HepG2 (cell line): Measurements from ENCODE around the gene TUBGCP6. TPM values are rescaled to one million over a fixed set of nuclear protein-coding genes. Genes with fewer than 3 reads are reported as not detected.

ENCODE experiments used
- ATAC-seq: fragments of 200-7000 bp; cut with Tn5 transposase; 3 replicates; pipeline ENCODE4 v1.9.1; 2020; ENCODE audit warnings: mild to moderate bottlenecking, moderate library complexity
- BruUV-seq: library from RNA; stranded (reverse); fragments of 400-500 nt; replicated peaks from 2 replicates; lab custom pipeline; 2021; lab: Mats Ljungman, UMichigan
- CTCF ChIA-PET: fragments of 300-600 bp; formaldehyde crosslinking; extraction: SDS; loops from one replicate; lab custom pipeline; 2021; ENCODE audit warnings: low total read pairs, inconsistent platforms, low intra/inter-chr PET ratio; lab: Yijun Ruan, JAX
- POLR2A ChIA-PET: fragments of 350-600 bp; sonication (Branson Sonifier 250); formaldehyde crosslinking; loops from one replicate; lab custom pipeline; 2020; ENCODE audit warnings: antibody characterized with exemption, inconsistent platforms; lab: Yijun Ruan, JAX
- DNase-seq: peaks from one replicate; pipeline ENCODE4 v3.0.0-alpha.2; 2015; ENCODE audit warnings: low spot score
- FAIRE-seq: peaks from 3 replicates; lab custom pipeline; 2011; peaks lifted over from hg19 to GRCh38; lab: Jason Lieb, UNC
- H2AFZ ChIP-seq: one replicate; pipeline ENCODE4 v1.6.1; 2011; ENCODE audit warnings: low read length, inconsistent platforms
- H3K27ac ChIP-seq: fragments of 300-600 bp; 3 replicates; pipeline ENCODE4 v1.8.0; 2011; ENCODE audit warnings: mixed run types, mild to moderate bottlenecking, mixed read lengths, low read length, inconsistent platforms; ENCODE audit not compliant: insufficient read depth; ENCODE audit errors: extremely low read length
- H3K27me3 ChIP-seq, 2 experiments: fragments of 200-600 bp in 1 of 2; 2 replicates in 1 of 2; 3 replicates in 1 of 2; pipeline versions ENCODE4 v1.6.0 to v1.8.0; 2011; ENCODE audit warnings: low read length in 2 of 2, mild to moderate bottlenecking in 2 of 2, moderate library complexity in 2 of 2, inconsistent platforms in 1 of 2; ENCODE audit not compliant: insufficient read depth in 2 of 2, control insufficient read depth in 1 of 2
- H3K36me3 ChIP-seq, 2 experiments: fragments of 200-600 bp in 1 of 2; replicated peaks in 1 of 2; 2 replicates in 1 of 2; 3 replicates in 1 of 2; pipeline versions ENCODE4 v1.5.1 to v1.8.0; 2011; ENCODE audit warnings: low read length in 2 of 2, inconsistent platforms in 1 of 2; ENCODE audit not compliant: insufficient read depth in 2 of 2, control insufficient read depth in 1 of 2
- H3K4me1 ChIP-seq: 2 replicates; pipeline ENCODE4 v1.5.1; 2012; ENCODE audit warnings: low read length, inconsistent platforms; ENCODE audit not compliant: insufficient read depth
- H3K4me2 ChIP-seq: 2 replicates; pipeline ENCODE4 v1.6.0; 2011; ENCODE audit warnings: low read depth, low read length, inconsistent platforms
- H3K4me3 ChIP-seq, 3 experiments: fragments of 200-600 bp in 1 of 3; sonication (generic), shearing (Covaris generic) in 1 of 3; replicated peaks in 1 of 3; 2 replicates each; pipeline ENCODE4 v1.5.1; 2011 to 2016; ENCODE audit warnings: low read length in 3 of 3, inconsistent platforms in 2 of 3, low read depth in 2 of 3, mild to moderate bottlenecking in 2 of 3, control low read depth in 1 of 3, mixed read lengths in 1 of 3; ENCODE audit not compliant: insufficient read depth in 1 of 3
- H3K79me2 ChIP-seq: one replicate; pipeline ENCODE4 v1.6.1; 2011; ENCODE audit warnings: low read length, inconsistent platforms; ENCODE audit not compliant: insufficient read depth
- H3K9ac ChIP-seq: 2 replicates; pipeline ENCODE4 v1.6.0; 2011; ENCODE audit warnings: mild to moderate bottlenecking, low read depth, low read length, inconsistent platforms; ENCODE audit not compliant: insufficient read depth
- H3K9me3 ChIP-seq: 2 replicates; pipeline ENCODE4 v1.5.1; 2012; ENCODE audit warnings: mild to moderate bottlenecking, low read length
- H4K20me1 ChIP-seq: 2 replicates; pipeline ENCODE4 v1.6.0; 2011; ENCODE audit warnings: inconsistent platforms, mild to moderate bottlenecking, low read length, moderate library complexity; ENCODE audit not compliant: insufficient read depth
- AGO2 ChIP-seq: fragments of 200-400 bp; formaldehyde crosslinking; optimal IDR thresholded peaks from 2 replicates; pipeline ENCODE3; 2017; ENCODE audit warnings: mild to moderate bottlenecking, low read depth, low read length, moderate library complexity
- AHR ChIP-seq: IDR thresholded peaks from 2 replicates; pipeline ENCODE4 v1.6.1; 2018; ENCODE audit warnings: missing genetic modification reagents, missing compliant biosample characterization
- GRHL1 ChIP-seq: sonication (generic); formaldehyde crosslinking; conservative IDR thresholded peaks from 2 replicates; pipeline ENCODE4 v1.8.0; 2022; ENCODE audit warnings: missing genetic modification reagents
- MIER3 ChIP-seq: IDR thresholded peaks from 2 replicates; pipeline ENCODE4 v1.6.1; 2016; ENCODE audit warnings: missing compliant biosample characterization, borderline replicate concordance
- REST ChIP-seq, 2 experiments: IDR thresholded peaks; 2 replicates each; pipeline ENCODE4 v1.6.1; 2011 to 2012; ENCODE audit warnings: low read length in 2 of 2, borderline replicate concordance in 1 of 2, low read depth in 1 of 2, mild to moderate bottlenecking in 1 of 2, moderate library complexity in 1 of 2
- SIN3A ChIP-seq: IDR thresholded peaks from 2 replicates; pipeline ENCODE4 v1.6.1; 2011; ENCODE audit warnings: low read depth, mild to moderate bottlenecking, control low read depth, low read length, borderline replicate concordance
- ZBTB38 ChIP-seq: sonication (generic); formaldehyde crosslinking; IDR thresholded peaks from 2 replicates; pipeline ENCODE4 v1.5.1; 2020; ENCODE audit warnings: mild to moderate bottlenecking, missing genetic modification reagents
- ZFP36 ChIP-seq: fragments of 150-350 bp; IDR thresholded peaks from 2 replicates; pipeline ENCODE4 v1.6.1; 2018; ENCODE audit warnings: borderline replicate concordance, low read length, low read depth; ENCODE audit not compliant: partially characterized antibody
- ZNF337 ChIP-seq: sonication (generic); formaldehyde crosslinking; IDR thresholded peaks from 2 replicates; pipeline ENCODE4 v1.5.1; 2020; ENCODE audit warnings: missing genetic modification reagents, low read depth, mild to moderate bottlenecking, borderline replicate concordance
- WGBS: methylation state at CpG from one replicate; pipeline ENCODE4 v1.1.6; 2017; ENCODE audit warnings: low lambda C conversion rate; 5-methylcytosine and 5-hydroxymethylcytosine counted together
- in situ Hi-C: cut with HindIII; loops from 2 replicates; pipeline ENCODE4 v1.10.0; 2017; ENCODE audit warnings: low pct_unique_long_range_greater_than_20kb; ENCODE audit not compliant: extremely low pct_ligation_motif_present
- intact Hi-C: fragments of 100-400 bp; cut with micrococcal nuclease; formaldehyde crosslinking; loops from one replicate; pipeline ENCODE4 v1.10.0; 2022; ENCODE audit not compliant: unreplicated experiment
- polyA plus RNA-seq, 8 experiments: library from polyadenylated mRNA; depleted of rRNA in 3 of 8; stranded (reverse) in 7 of 8; unstranded in 1 of 8; fragments of >200 nt; fragmentation: Illumina TruSeq in 4 of 8; extraction: Trizol in 4 of 8; gene quantifications; 2 replicates each; pipeline versions ENCODE4 v1.2.1 to v1.2.3, GENCODE V29; 2011 to 2016; ENCODE audit warnings: low read depth in 4 of 8, missing spikeins in 1 of 8, mixed read lengths in 1 of 8; ENCODE audit not compliant: insufficient read depth in 1 of 8
- total RNA-seq, 5 experiments: library from RNA; depleted of rRNA; stranded (reverse); fragments of >200 nt; fragmentation: Illumina TruSeq; extraction: Trizol; gene quantifications; 2 replicates each; pipeline ENCODE4 v1.2.3, GENCODE V29; 2016; ENCODE audit warnings: low read depth in 1 of 5

TUBGCP6 gene
- total and polyA plus RNA-seq, 2 of the 13 experiments (the other 11 are each of a cell fraction or from before 2014, with no cell fraction given) = 14.6 to 15.7 TPM

GRCh38 chr22:50228366-50228765 lies 16.5 kb downstream of the TUBGCP6 start:
- no peak overlapping the region for H3K27ac ChIP-seq
- peak; percentile 22 for TF ChIP-seq AGO2
- no peak for TF ChIP-seq MIER3 (CRISPR knock-in tag)
- TF ChIP-seq AHR (CRISPR knock-in tag) = no peak
- no peaks in the 10 kb centered on the region for H3K27me3 ChIP-seq
- peaks cover 11% of the 10 kb centered on the region for H3K4me1 ChIP-seq
- in situ Hi-C loops (no loop called here), intact Hi-C loops (no loop called here)
- ATAC-seq (no peak), DNase-seq (no peak), FAIRE-seq (no peak)
- H3K79me2 ChIP-seq = no peaks in the 10 kb centered on the region
- POLR2A ChIA-PET = interaction anchor here (1.2 kb wide), 1 partner anchor 9 kb away, joined by 3 read pairs; no protein-coding TSS in a partner anchor
- 98% methylated on average over 5 of the region's 9 CpGs for WGBS
- H3K36me3 ChIP-seq = peaks cover 10 to 23% of the 10 kb centered on the region in 2 experiments; a peak in 4 of 5 replicates
- CTCF ChIA-PET = no interaction called here
- no peaks in the 10 kb centered on the region for H4K20me1 ChIP-seq
- no peak overlapping the region for H3K9ac ChIP-seq
- no TSS peak for BruUV-seq
- H2AFZ ChIP-seq = no peak overlapping the region
- no peak overlapping the region for H3K4me2 ChIP-seq
- H3K9me3 ChIP-seq = no peaks in the 10 kb centered on the region
- H3K4me3 ChIP-seq = no peak overlapping the region

- Histone ChIP-seq H4K20me1 (no peaks in the 10 kb centered on the region), H3K4me3 (no peak overlapping the region), H3K4me2 (no peak overlapping the region), H3K9ac (no peak overlapping the region)
- FAIRE-seq (no peak), DNase-seq (no peak)
- POLR2A ChIA-PET = interaction anchor here (1.2 kb wide), 1 partner anchor 10 kb away, joined by 3 read pairs; no protein-coding TSS in a partner anchor
- 96% methylated on average over 18 of the region's 25 CpGs for WGBS
- in situ Hi-C loops = no loop called here
- TF ChIP-seq ZNF337 (CRISPR knock-in tag) (no peak), ZBTB38 (CRISPR knock-in tag) (no peak), SIN3A (no peak), GRHL1 (CRISPR knock-in tag) (no peak), ZFP36 (no peak), REST (IDR thresholded peaks at IDR 0.05; ENCODE audit: borderline replicate concordance in 1 of 2, low read depth in 1 of 2, low read length in 2 of 2) (no peak)
- TF ChIP-seq, all 625 proteins: peak for 0
- no peaks in the 10 kb centered on the region for H3K79me2 ChIP-seq
- H3K36me3 ChIP-seq = peaks cover 14 to 25% of the 10 kb centered on the region in 2 experiments; a peak in 4 of 5 replicates
- intact Hi-C loops = no loop called here
- BruUV-seq = no TSS peak
- H3K9me3 ChIP-seq = no peaks in the 10 kb centered on the region
- H3K4me1 ChIP-seq = peaks cover 11% of the 10 kb centered on the region
- ATAC-seq = no peak
- CTCF ChIA-PET = no interaction called here
- no peak overlapping the region for H3K27ac ChIP-seq
- no peak overlapping the region for H2AFZ ChIP-seq
- no peaks in the 10 kb centered on the region for H3K27me3 ChIP-seq
Measured at GRCh38 chr22:50227579-50228215, 17.1 kb downstream of the TUBGCP6 start.
